MM.1S (cell line): Measurements from ENCODE around the gene DDT.

Experiments used
- DNase-seq: peaks from one replicate; pipeline ENCODE4 v3.0.0-alpha.2; 2015
- H2AFZ ChIP-seq: fragments of 300-600 bp; sonication (generic); 2 replicates; pipeline ENCODE4 v1.6.0; 2016; ENCODE audit warnings: antibody characterized with exemption, low read length
- H3F3A ChIP-seq: fragments of 300-600 bp; sonication (generic); 2 replicates; pipeline ENCODE4 v1.6.1; 2016; ENCODE audit warnings: mild to moderate bottlenecking, antibody characterized with exemption, low read length, moderate library complexity, mixed read lengths; ENCODE audit not compliant: insufficient read depth
- H3K27ac ChIP-seq: fragments of 300-600 bp; sonication (generic); 2 replicates; pipeline ENCODE4 v1.5.1; 2016; ENCODE audit warnings: mild to moderate bottlenecking, low read length
- H3K27me3 ChIP-seq: fragments of 300-600 bp; sonication (generic); replicated peaks from 2 replicates; pipeline ENCODE4 v1.6.0; 2016; ENCODE audit warnings: low read length; ENCODE audit not compliant: insufficient read depth
- H3K36me3 ChIP-seq: fragments of 300-600 bp; sonication (generic); replicated peaks from 2 replicates; pipeline ENCODE4 v1.6.1; 2016; ENCODE audit warnings: mild to moderate bottlenecking, low read length, mixed read lengths; ENCODE audit not compliant: insufficient read depth
- H3K4me1 ChIP-seq: fragments of 300-600 bp; sonication (generic); 2 replicates; pipeline ENCODE4 v1.6.1; 2016; ENCODE audit warnings: low read length, mixed read lengths
- H3K4me2 ChIP-seq: fragments of 300-600 bp; sonication (generic); 2 replicates; pipeline ENCODE4 v1.6.0; 2016; ENCODE audit warnings: low read depth, low read length
- H3K4me3 ChIP-seq: fragments of 300-600 bp; sonication (generic); 2 replicates; pipeline ENCODE4 v1.5.1; 2016; ENCODE audit warnings: low read length, mixed read lengths
- H3K79me2 ChIP-seq: fragments of 300-600 bp; sonication (generic); 2 replicates; pipeline ENCODE4 v1.6.1; 2016; ENCODE audit warnings: mixed run types, low read length, mixed read lengths
- H3K9ac ChIP-seq: fragments of 300-600 bp; sonication (generic); 2 replicates; pipeline ENCODE4 v1.6.1; 2016; ENCODE audit warnings: low read length, mixed read lengths
- H3K9me2 ChIP-seq: fragments of 300-600 bp; sonication (generic); replicated peaks from 2 replicates; pipeline ENCODE4 v1.6.1; 2016; ENCODE audit warnings: mild to moderate bottlenecking, low read length, mixed read lengths; ENCODE audit not compliant: insufficient read depth
- H3K9me3 ChIP-seq: fragments of 300-600 bp; sonication (generic); replicated peaks from 2 replicates; pipeline ENCODE4 v1.6.1; 2016; ENCODE audit warnings: mild to moderate bottlenecking, low read length, mixed read lengths; ENCODE audit not compliant: insufficient read depth
- H4K20me1 ChIP-seq: fragments of 300-600 bp; sonication (generic); 2 replicates; pipeline ENCODE4 v1.6.1; 2016; ENCODE audit warnings: mild to moderate bottlenecking, low read length, moderate library complexity, mixed read lengths; ENCODE audit not compliant: insufficient read depth
- EZH2 ChIP-seq: fragments of 300-600 bp; sonication (generic); optimal IDR thresholded peaks from 2 replicates; pipeline ENCODE3; 2017; ENCODE audit warnings: low read depth, mild to moderate bottlenecking, antibody characterized with exemption, low read length, mixed read lengths
- EZH2phosphoT487 ChIP-seq: fragments of 300-600 bp; sonication (generic); IDR thresholded peaks from 2 replicates; pipeline ENCODE4 v1.6.1; 2018; ENCODE audit warnings: antibody characterized with exemption, low read length
- TF ChIP-seq, protein P1 (sequence below): fragments of 300-600 bp; sonication (generic); IDR thresholded peaks from 2 replicates; pipeline ENCODE4 v1.5.1; 2016; ENCODE audit warnings: antibody characterized with exemption, low read length, mixed read lengths

The DDT gene

DNA sequence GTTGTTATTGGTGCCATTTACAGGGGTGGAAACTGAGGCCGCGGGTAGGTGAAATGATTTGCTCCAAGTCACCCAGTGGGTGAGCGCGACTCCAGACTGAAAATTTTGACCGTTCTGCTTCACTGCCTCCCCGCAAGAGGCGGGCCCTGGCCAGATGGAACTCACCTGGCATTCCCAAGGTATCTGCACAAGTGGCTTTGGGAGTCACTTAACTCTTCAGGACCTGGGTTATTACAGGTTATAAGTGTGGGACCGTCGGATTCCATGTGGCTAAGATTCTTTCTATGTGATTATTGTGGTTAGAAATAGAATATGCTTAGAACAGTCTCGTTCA is 37.5 kb upstream of the DDT start:
- Histone ChIP-seq H3K9me2 (no peaks in the 10 kb centered on the region), H3K27ac (peak overlapping the region; percentile 69; the same call in 1 of the 2 replicates), H3K79me2 (peaks cover 55% of the 10 kb centered on the region), H3F3A (peaks cover 9% of the 10 kb centered on the region; the same call in 1 of the 2 replicates), H3K9me3 (no peaks in the 10 kb centered on the region), H3K4me1 (peaks cover 14% of the 10 kb centered on the region; the same call in 1 of the 2 replicates), H4K20me1 (no peaks in the 10 kb centered on the region), H3K27me3 (no peaks in the 10 kb centered on the region), H3K36me3 (no peaks in the 10 kb centered on the region), H3K4me3 (peak overlapping the region; percentile 93), H3K4me2 (peak overlapping the region; percentile 95), H2AFZ (peak overlapping the region; percentile 87), H3K9ac (peak overlapping the region; percentile 81)
- TF ChIP-seq EZH2phosphoT487: no peak
- no peak for TF ChIP-seq EZH2
- TF ChIP-seq, protein P1, sequence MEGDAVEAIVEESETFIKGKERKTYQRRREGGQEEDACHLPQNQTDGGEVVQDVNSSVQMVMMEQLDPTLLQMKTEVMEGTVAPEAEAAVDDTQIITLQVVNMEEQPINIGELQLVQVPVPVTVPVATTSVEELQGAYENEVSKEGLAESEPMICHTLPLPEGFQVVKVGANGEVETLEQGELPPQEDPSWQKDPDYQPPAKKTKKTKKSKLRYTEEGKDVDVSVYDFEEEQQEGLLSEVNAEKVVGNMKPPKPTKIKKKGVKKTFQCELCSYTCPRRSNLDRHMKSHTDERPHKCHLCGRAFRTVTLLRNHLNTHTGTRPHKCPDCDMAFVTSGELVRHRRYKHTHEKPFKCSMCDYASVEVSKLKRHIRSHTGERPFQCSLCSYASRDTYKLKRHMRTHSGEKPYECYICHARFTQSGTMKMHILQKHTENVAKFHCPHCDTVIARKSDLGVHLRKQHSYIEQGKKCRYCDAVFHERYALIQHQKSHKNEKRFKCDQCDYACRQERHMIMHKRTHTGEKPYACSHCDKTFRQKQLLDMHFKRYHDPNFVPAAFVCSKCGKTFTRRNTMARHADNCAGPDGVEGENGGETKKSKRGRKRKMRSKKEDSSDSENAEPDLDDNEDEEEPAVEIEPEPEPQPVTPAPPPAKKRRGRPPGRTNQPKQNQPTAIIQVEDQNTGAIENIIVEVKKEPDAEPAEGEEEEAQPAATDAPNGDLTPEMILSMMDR: no peak
- no peak for DNase-seq

DNA sequence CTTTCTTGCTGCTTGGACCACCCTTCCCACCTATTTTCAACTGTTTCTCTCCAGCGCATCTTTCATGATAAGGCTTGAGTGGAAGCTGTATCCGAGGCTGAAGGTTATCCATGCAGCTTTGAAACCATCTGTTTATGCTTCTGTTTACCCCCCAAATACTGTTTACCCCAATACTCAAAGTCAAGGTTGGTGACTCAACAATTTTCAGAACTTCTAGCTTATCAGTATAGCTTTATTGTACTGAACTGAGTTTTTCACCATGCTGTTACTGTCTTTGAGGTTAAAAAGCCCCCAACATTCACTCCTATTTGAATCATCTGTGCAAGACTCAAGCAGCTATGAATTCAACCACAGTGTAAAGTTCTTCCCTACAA is 35.8 kb upstream of the DDT start:
- H3K9me2 ChIP-seq: no peaks in the 10 kb centered on the region
- peaks cover 14% of the 10 kb centered on the region; the same call in 1 of the 2 replicates for H3K4me1 ChIP-seq
- no peaks in the 10 kb centered on the region for H4K20me1 ChIP-seq
- no peak overlapping the region for H3K27ac ChIP-seq
- H3K4me3 ChIP-seq: no peak overlapping the region
- no peak overlapping the region for H3K9ac ChIP-seq
- no peak overlapping the region for H3K4me2 ChIP-seq
- DNase-seq: no peak
- no peaks in the 10 kb centered on the region for H3K27me3 ChIP-seq
- TF ChIP-seq EZH2phosphoT487 (no peak), EZH2 (no peak)
- TF ChIP-seq, protein P1: no peak
- H3F3A ChIP-seq: peaks cover 9% of the 10 kb centered on the region; the same call in 1 of the 2 replicates
- no peak overlapping the region for H2AFZ ChIP-seq
- peaks cover 38% of the 10 kb centered on the region for H3K79me2 ChIP-seq
- H3K9me3 ChIP-seq: no peaks in the 10 kb centered on the region
- no peaks in the 10 kb centered on the region for H3K36me3 ChIP-seq

DNA sequence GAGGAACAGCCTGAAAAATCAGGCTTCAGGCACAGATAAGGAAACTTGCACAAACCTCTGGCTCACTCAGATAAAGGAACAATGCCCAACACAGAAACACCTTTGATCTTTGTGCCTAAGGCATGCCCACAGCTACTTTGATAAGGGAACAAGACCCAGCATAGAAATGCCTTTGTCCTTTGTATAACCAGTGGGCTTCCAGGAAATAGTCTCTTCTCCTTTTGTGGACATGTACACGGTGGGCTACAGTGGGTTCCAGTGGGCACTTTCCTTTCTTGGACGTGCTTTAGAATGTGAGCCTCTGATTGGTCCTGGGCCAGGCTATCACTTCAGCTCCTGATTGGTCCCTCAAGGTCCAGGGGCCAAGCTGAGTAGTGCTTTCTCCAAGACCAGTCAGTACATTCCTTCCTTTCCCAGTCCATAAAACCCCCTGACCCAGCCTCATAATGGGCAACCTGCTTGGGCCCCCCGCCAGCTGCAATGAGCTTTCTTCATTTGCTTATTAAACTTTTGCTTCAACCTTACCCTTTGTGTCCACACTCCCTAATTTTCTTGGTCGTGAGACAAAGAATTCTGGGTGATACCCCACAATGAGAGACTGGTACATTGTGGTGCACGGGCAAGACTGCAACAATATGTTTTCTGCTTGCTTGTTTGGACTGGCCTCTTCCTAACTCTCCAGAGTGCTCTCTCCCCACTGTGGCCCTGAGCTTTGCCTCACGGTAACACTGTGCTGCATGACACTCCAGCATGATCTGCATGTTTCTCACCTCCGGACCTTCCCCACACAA is 35.2 kb upstream of the DDT start:
- no peaks in the 10 kb centered on the region for H4K20me1 ChIP-seq
- H3K36me3 ChIP-seq: no peaks in the 10 kb centered on the region
- H3K27me3 ChIP-seq: no peaks in the 10 kb centered on the region
- H3F3A ChIP-seq: peaks cover 9% of the 10 kb centered on the region; the same call in 1 of the 2 replicates
- DNase-seq: no peak
- H3K27ac ChIP-seq: no peak overlapping the region
- H3K4me1 ChIP-seq: peaks cover 14% of the 10 kb centered on the region; the same call in 1 of the 2 replicates
- no peak overlapping the region for H3K9ac ChIP-seq
- H3K9me2 ChIP-seq: no peaks in the 10 kb centered on the region
- no peaks in the 10 kb centered on the region for H3K9me3 ChIP-seq
- no peak overlapping the region for H3K4me3 ChIP-seq
- H3K79me2 ChIP-seq: peaks cover 32% of the 10 kb centered on the region
- no peak overlapping the region for H2AFZ ChIP-seq
- H3K4me2 ChIP-seq: no peak overlapping the region
- TF ChIP-seq EZH2 (no peak), EZH2phosphoT487 (no peak)
- TF ChIP-seq, protein P1: no peak
